ENCODE results near the gene KCNK13.

Gene KCNK13

GRCh38 chr14:90140298-90140955, 78.6 kb downstream of the KCNK13 start:
- Mint-ChIP-seq H3K4me3 (no peak overlapping the region), H3K36me3 (ENCODE audit: low read depth) (no peaks in the 10 kb centered on the region), H3K9me3 (no peaks in the 10 kb centered on the region), H3K4me1 (peaks cover 7% of the 10 kb centered on the region), H3K27me3 (ENCODE audit: low read depth) (peaks cover 35% of the 10 kb centered on the region), H3K27ac (no peak overlapping the region)
- TF ChIP-seq CTCF (IDR thresholded peaks at IDR 0.05; ENCODE audit: unreplicated experiment in 3 of 3): no peak

- no peak overlapping the region for H3K27ac Mint-ChIP-seq
Observed at GRCh38 chr14:90140956-90141316, 79.1 kb downstream of the KCNK13 start.

GRCh38 chr14:90153429-90153828, 91.6 kb downstream of the KCNK13 start:
- Mint-ChIP-seq H3K36me3 (ENCODE audit: low read depth) (no peaks in the 10 kb centered on the region), H3K27me3 (ENCODE audit: low read depth) (peaks cover 6% of the 10 kb centered on the region), H3K27ac (no peak overlapping the region), H3K4me3 (no peak overlapping the region), H3K9me3 (peaks cover 3% of the 10 kb centered on the region), H3K4me1 (no peaks in the 10 kb centered on the region)
- no peak for TF ChIP-seq CTCF (IDR thresholded peaks at IDR 0.05; ENCODE audit: unreplicated experiment in 3 of 3)

More at GRCh38 chr14:90140956-90141316, 79.1 kb downstream of the KCNK13 start:
- peaks cover 7% of the 10 kb centered on the region for H3K4me1 Mint-ChIP-seq
- no peaks in the 10 kb centered on the region for H3K36me3 Mint-ChIP-seq (ENCODE audit: low read depth)
- H3K9me3 Mint-ChIP-seq: no peaks in the 10 kb centered on the region
- no peak for TF ChIP-seq CTCF (IDR thresholded peaks at IDR 0.05; ENCODE audit: unreplicated experiment in 3 of 3)
- H3K27me3 Mint-ChIP-seq (ENCODE audit: low read depth): peaks cover 35% of the 10 kb centered on the region
- no peak overlapping the region for H3K4me3 Mint-ChIP-seq

- TF ChIP-seq CTCF (IDR thresholded peaks at IDR 0.05; ENCODE audit: unreplicated experiment in 3 of 3): no peak
- Mint-ChIP-seq H3K27me3 (ENCODE audit: low read depth) (peaks cover 6% of the 10 kb centered on the region), H3K9me3 (peaks cover 3% of the 10 kb centered on the region), H3K4me3 (no peak overlapping the region), H3K27ac (no peak overlapping the region), H3K36me3 (ENCODE audit: low read depth) (no peaks in the 10 kb centered on the region), H3K4me1 (no peaks in the 10 kb centered on the region)
Observed at GRCh38 chr14:90154110-90154509, 92.3 kb downstream of the KCNK13 start.

GRCh38 chr14:90159146-90159545, 97.4 kb downstream of the KCNK13 start:
- Mint-ChIP-seq H3K4me1 (no peaks in the 10 kb centered on the region), H3K36me3 (ENCODE audit: low read depth) (no peaks in the 10 kb centered on the region), H3K4me3 (no peak overlapping the region), H3K9me3 (no peaks in the 10 kb centered on the region), H3K27ac (no peak overlapping the region), H3K27me3 (ENCODE audit: low read depth) (peaks cover 8% of the 10 kb centered on the region)
- no peak for TF ChIP-seq CTCF (IDR thresholded peaks at IDR 0.05; ENCODE audit: unreplicated experiment in 3 of 3)

- no peaks in the 10 kb centered on the region for H3K36me3 Mint-ChIP-seq (ENCODE audit: low read depth)
- H3K9me3 Mint-ChIP-seq: peaks cover under 1% of the 10 kb centered on the region
- no peaks in the 10 kb centered on the region for H3K4me1 Mint-ChIP-seq
- H3K27ac Mint-ChIP-seq: no peak overlapping the region
- TF ChIP-seq CTCF (IDR thresholded peaks at IDR 0.05; ENCODE audit: unreplicated experiment in 3 of 3): no peak
- H3K4me3 Mint-ChIP-seq: no peak overlapping the region
- peaks cover 10% of the 10 kb centered on the region for H3K27me3 Mint-ChIP-seq (ENCODE audit: low read depth)
Observed at GRCh38 chr14:90159688-90160087, 97.9 kb downstream of the KCNK13 start.

Data from nephron (organoid).